IPS-18a (cell line): Measurements from ENCODE around the gene CATSPERZ.

Experiments used
- H3K27ac ChIP-seq: one replicate; pipeline ENCODE4 v1.5.1; 2013; ENCODE audit warnings: low read length
- H3K27me3 ChIP-seq: one replicate; pipeline ENCODE4 v1.6.1; 2013; ENCODE audit warnings: mild to moderate bottlenecking, low read length; ENCODE audit not compliant: control insufficient read depth, insufficient read depth
- H3K36me3 ChIP-seq: one replicate; pipeline ENCODE4 v1.6.1; 2013; ENCODE audit warnings: low read depth, low read length; ENCODE audit not compliant: control insufficient read depth
- H3K4me1 ChIP-seq: one replicate; pipeline ENCODE4 v1.6.1; 2013; ENCODE audit warnings: low read depth, low read length; ENCODE audit not compliant: control insufficient read depth
- H3K4me3 ChIP-seq: one replicate; pipeline ENCODE4 v1.5.1; 2013; ENCODE audit warnings: low read length
- H3K9ac ChIP-seq: one replicate; pipeline ENCODE4 v1.6.1; 2013; ENCODE audit warnings: mild to moderate bottlenecking, low read length, moderate library complexity
- H3K9me3 ChIP-seq: one replicate; pipeline ENCODE4 v1.6.1; 2013; ENCODE audit warnings: low read depth, low read length; ENCODE audit not compliant: control insufficient read depth

Gene CATSPERZ, protein sequence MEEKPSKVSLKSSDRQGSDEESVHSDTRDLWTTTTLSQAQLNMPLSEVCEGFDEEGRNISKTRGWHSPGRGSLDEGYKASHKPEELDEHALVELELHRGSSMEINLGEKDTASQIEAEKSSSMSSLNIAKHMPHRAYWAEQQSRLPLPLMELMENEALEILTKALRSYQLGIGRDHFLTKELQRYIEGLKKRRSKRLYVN

DNA sequence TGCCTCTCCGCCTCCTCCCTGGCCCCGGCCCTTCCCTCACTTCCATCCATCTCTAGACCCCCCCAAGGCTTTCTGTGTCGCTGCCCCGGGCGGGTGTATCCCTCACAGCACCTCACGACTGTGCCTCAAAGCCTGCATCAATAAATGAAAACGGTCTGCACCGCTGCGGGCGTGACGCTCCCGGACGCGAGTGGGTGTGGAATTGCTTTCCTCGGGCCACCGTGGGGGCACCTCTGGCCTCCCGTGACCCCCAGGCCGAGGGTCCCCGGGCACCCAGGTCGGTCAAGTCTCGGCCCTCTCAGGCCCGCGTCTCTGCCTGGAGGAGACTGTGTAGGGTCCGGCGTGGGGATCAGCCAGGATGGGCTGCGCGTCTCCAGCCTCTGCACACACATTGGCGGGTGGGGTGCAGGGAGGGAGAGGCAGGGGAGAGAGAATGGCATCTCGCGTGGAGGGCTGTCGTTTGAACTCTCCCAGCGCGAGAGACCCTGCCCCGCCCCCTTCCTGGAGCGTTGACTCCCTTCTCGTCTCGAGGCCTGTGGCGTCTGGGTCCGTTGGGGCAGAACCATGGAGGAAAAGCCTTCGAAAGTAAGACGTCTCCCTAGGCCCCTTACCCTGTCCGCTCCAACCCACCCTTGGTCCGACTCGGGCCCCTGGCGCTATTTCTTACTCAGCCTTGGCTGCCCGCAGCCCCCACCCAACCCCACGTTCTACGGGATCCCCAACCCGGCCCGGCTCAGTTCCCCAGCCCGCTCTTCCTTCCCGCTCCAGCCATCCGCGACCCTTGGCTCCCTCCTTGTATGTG is at the start of gene CATSPERZ:
TSS of gene CATSPERZ (plus strand) at position 512 of the 802 bp plus-strand sequence. CDS start at position 565, 53 bp downstream.
- Histone ChIP-seq H3K9me3 (no peaks in the 10 kb centered on the region), H3K4me1 (peaks cover 6% of the 10 kb centered on the region), H3K9ac (no peak within 1 kb of the TSS), H3K4me3 (peak within 1 kb of the TSS; percentile 24), H3K27ac (no peak within 1 kb of the TSS), H3K27me3 (peaks cover 70% of the 10 kb centered on the region), H3K36me3 (no peaks in the 10 kb centered on the region)

- Histone ChIP-seq H3K9me3 (no peaks in the 10 kb centered on the region), H3K4me1 (peaks cover 36% of the 10 kb centered on the region), H3K27ac (peak overlapping the region; percentile 16), H3K36me3 (peaks cover 10% of the 10 kb centered on the region), H3K4me3 (peak overlapping the region; percentile 94), H3K27me3 (no peaks in the 10 kb centered on the region), H3K9ac (peak overlapping the region; percentile 50)
Observed at GRCh38 chr11:64250415-64251015, 49.6 kb upstream of the CATSPERZ start.

GRCh38 chr11:64251016-64251752 is 49.0 kb upstream of the CATSPERZ start, which contains the start of gene PLCB3:
Gene PLCB3, plus strand, starts transcription at chr11:64251530. Its CDS starts 120 bp downstream, at chr11:64251650.
- H3K36me3 ChIP-seq: peaks cover 17% of the 10 kb centered on the region
- peak within 1 kb of the TSS; percentile 94 for H3K4me3 ChIP-seq
- H3K27ac ChIP-seq: peak within 1 kb of the TSS; percentile 16
- H3K27me3 ChIP-seq: no peaks in the 10 kb centered on the region
- H3K9ac ChIP-seq: peak within 1 kb of the TSS; percentile 68
- H3K9me3 ChIP-seq: no peaks in the 10 kb centered on the region
- peaks cover 36% of the 10 kb centered on the region for H3K4me1 ChIP-seq

- peak overlapping the region; percentile 68 for H3K9ac ChIP-seq
- no peaks in the 10 kb centered on the region for H3K9me3 ChIP-seq
- peaks cover 22% of the 10 kb centered on the region for H3K36me3 ChIP-seq
- H3K4me3 ChIP-seq: peak overlapping the region; percentile 82
- H3K27me3 ChIP-seq: no peaks in the 10 kb centered on the region
- peaks cover 36% of the 10 kb centered on the region for H3K4me1 ChIP-seq
- no peak overlapping the region for H3K27ac ChIP-seq
Observed at GRCh38 chr11:64251753-64252002, 48.5 kb upstream of the CATSPERZ start.

- H3K4me3 ChIP-seq: peak overlapping the region; percentile 82
- H3K9me3 ChIP-seq: no peaks in the 10 kb centered on the region
- H3K27me3 ChIP-seq: no peaks in the 10 kb centered on the region
- H3K4me1 ChIP-seq: peaks cover 36% of the 10 kb centered on the region
- peak overlapping the region; percentile 68 for H3K9ac ChIP-seq
- no peak overlapping the region for H3K27ac ChIP-seq
- peaks cover 22% of the 10 kb centered on the region for H3K36me3 ChIP-seq
Observed at GRCh38 chr11:64252003-64252872, 47.9 kb upstream of the CATSPERZ start.

- Histone ChIP-seq H3K4me1 (peaks cover 30% of the 10 kb centered on the region), H3K9ac (peak overlapping the region; percentile 68), H3K27me3 (no peaks in the 10 kb centered on the region), H3K4me3 (peak overlapping the region; percentile 82), H3K27ac (no peak overlapping the region), H3K36me3 (peaks cover 25% of the 10 kb centered on the region), H3K9me3 (no peaks in the 10 kb centered on the region)
Observed at GRCh38 chr11:64253043-64253442, 47.1 kb upstream of the CATSPERZ start.

GRCh38 chr11:64253481-64253880 is 46.7 kb upstream of the CATSPERZ start:
- peaks cover 26% of the 10 kb centered on the region for H3K4me1 ChIP-seq
- H3K9ac ChIP-seq: no peak overlapping the region
- no peak overlapping the region for H3K4me3 ChIP-seq
- no peaks in the 10 kb centered on the region for H3K27me3 ChIP-seq
- no peaks in the 10 kb centered on the region for H3K9me3 ChIP-seq
- H3K27ac ChIP-seq: no peak overlapping the region
- peaks cover 28% of the 10 kb centered on the region for H3K36me3 ChIP-seq

DNA sequence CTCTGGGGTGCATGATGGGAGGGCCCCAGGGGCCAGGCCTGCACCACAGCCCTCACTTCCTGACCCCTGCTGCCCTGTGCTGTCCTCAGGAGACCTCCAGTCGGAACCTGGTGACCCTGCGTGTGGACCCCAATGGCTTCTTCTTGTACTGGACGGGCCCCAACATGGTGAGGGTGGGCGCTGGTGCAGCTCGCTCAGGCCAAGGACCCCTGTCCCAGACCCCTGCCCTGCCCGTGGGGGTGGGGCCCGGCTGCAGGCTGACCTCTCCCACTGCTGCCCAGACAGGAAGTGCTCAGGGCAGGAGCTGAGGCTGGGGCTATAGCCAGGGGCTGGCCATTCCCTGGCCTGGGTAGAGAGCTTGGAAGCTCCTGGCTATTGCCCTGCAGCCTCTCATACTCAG is 45.8 kb upstream of the CATSPERZ start:
- H3K4me1 ChIP-seq: peaks cover 17% of the 10 kb centered on the region
- H3K36me3 ChIP-seq: peaks cover 32% of the 10 kb centered on the region
- no peak overlapping the region for H3K9ac ChIP-seq

GRCh38 chr11:64255135-64256128 is 44.7 kb upstream of the CATSPERZ start:
- peaks cover 42% of the 10 kb centered on the region for H3K36me3 ChIP-seq
- no peak overlapping the region for H3K27ac ChIP-seq
- H3K9ac ChIP-seq: no peak overlapping the region
- H3K9me3 ChIP-seq: no peaks in the 10 kb centered on the region
- peaks cover 7% of the 10 kb centered on the region for H3K4me1 ChIP-seq
- no peak overlapping the region for H3K4me3 ChIP-seq
- no peaks in the 10 kb centered on the region for H3K27me3 ChIP-seq

More for the DNA sequence above, 45.8 kb upstream of the CATSPERZ start:
- Histone ChIP-seq H3K4me3 (no peak overlapping the region), H3K27me3 (no peaks in the 10 kb centered on the region), H3K27ac (no peak overlapping the region), H3K9me3 (no peaks in the 10 kb centered on the region)

DNA sequence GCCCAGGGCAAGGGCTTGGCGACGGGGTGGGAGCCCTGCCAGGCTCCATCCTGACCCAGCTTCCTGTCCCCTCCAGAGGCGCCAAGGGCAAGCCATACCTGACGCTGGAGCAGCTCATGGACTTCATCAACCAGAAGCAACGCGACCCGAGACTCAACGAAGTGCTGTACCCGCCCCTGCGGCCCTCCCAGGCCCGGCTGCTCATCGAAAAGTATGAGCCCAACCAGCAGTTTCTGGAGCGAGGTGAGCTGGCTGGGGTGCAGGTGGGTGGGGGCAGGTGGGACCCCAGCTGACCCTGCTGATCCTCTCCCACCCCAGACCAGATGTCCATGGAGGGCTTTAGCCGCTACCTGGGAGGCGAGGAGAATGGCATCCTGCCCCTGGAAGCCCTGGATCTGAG is 43.9 kb upstream of the CATSPERZ start:
- H3K9me3 ChIP-seq: no peaks in the 10 kb centered on the region
- H3K27me3 ChIP-seq: no peaks in the 10 kb centered on the region
- peaks cover 4% of the 10 kb centered on the region for H3K4me1 ChIP-seq
- H3K27ac ChIP-seq: no peak overlapping the region
- H3K36me3 ChIP-seq: peaks cover 46% of the 10 kb centered on the region
- H3K4me3 ChIP-seq: no peak overlapping the region
- no peak overlapping the region for H3K9ac ChIP-seq
